Endodermal cell (in vitro differentiated cells): ENCODE measurements around the gene LRP8. TPM values are rescaled to one million over a fixed set of nuclear protein-coding genes. Genes with fewer than 3 reads are reported as not detected.

Experiments
- DNase-seq: peaks from one replicate; pipeline ENCODE4 v3.0.0-alpha.2; 2017
- H3K27ac ChIP-seq: 2 replicates; pipeline ENCODE4 v1.5.1; 2013; ENCODE audit warnings: mild to moderate bottlenecking, low read depth, low read length, moderate library complexity
- H3K27me3 ChIP-seq: 2 replicates; pipeline ENCODE4 v1.6.1; 2013; ENCODE audit warnings: mild to moderate bottlenecking, low read length, moderate library complexity; ENCODE audit not compliant: insufficient read depth, control insufficient read depth, poor library complexity, severe bottlenecking
- H3K36me3 ChIP-seq: 2 replicates; pipeline ENCODE4 v1.7.0; 2013; ENCODE audit warnings: mild to moderate bottlenecking, low read length, moderate library complexity; ENCODE audit not compliant: control insufficient read depth, insufficient read depth
- H3K4me1 ChIP-seq: one replicate; pipeline ENCODE4 v1.7.0; 2013; ENCODE audit warnings: low read length; ENCODE audit not compliant: control insufficient read depth, insufficient read depth
- H3K4me3 ChIP-seq: 2 replicates; pipeline ENCODE4 v1.5.1; 2013; ENCODE audit warnings: mild to moderate bottlenecking, low read length, moderate library complexity
- H3K9ac ChIP-seq: 2 replicates; pipeline ENCODE4 v1.6.1; 2013; ENCODE audit warnings: mild to moderate bottlenecking, low read length, moderate library complexity; ENCODE audit not compliant: poor library complexity, severe bottlenecking; ENCODE audit errors: extremely low read depth
- H3K9me3 ChIP-seq: 2 replicates; pipeline ENCODE4 v1.6.1; 2013; ENCODE audit warnings: mild to moderate bottlenecking, low read length, moderate library complexity; ENCODE audit not compliant: control insufficient read depth
- H3K27ac Mint-ChIP-seq: 2 replicates; pipeline ENCODE4 v1.8.0; 2020; ENCODE audit warnings: mixed read lengths
- H3K27me3 Mint-ChIP-seq: 2 replicates; pipeline ENCODE4 v1.8.0; 2021; ENCODE audit warnings: mild to moderate bottlenecking, mixed read lengths; ENCODE audit not compliant: insufficient read depth
- H3K36me3 Mint-ChIP-seq: 2 replicates; pipeline ENCODE4 v1.8.0; 2020; ENCODE audit warnings: low read depth, mixed read lengths
- H3K4me1 Mint-ChIP-seq: 2 replicates; pipeline ENCODE4 v1.8.0; 2020; ENCODE audit warnings: mixed read lengths
- H3K4me3 Mint-ChIP-seq: 2 replicates; pipeline ENCODE4 v1.8.0; 2020; ENCODE audit warnings: mild to moderate bottlenecking, moderate library complexity, mixed read lengths
- H3K9me3 Mint-ChIP-seq: 2 replicates; pipeline ENCODE4 v1.8.0; 2020; ENCODE audit warnings: mild to moderate bottlenecking, mixed read lengths
- CTCF ChIP-seq: fragments of 200-600 bp; sonication (generic); conservative IDR thresholded peaks from 2 replicates; pipeline ENCODE4 v1.5.0; 2021; ENCODE audit warnings: antibody characterized with exemption, mild to moderate bottlenecking
- WGBS, 2 experiments: methylation state at CpG; one replicate each; pipeline versions ENCODE4 v1.1.5 to v1.1.7; 2013; ENCODE audit warnings: missing lambda C conversion rate in 2 of 2, mixed read lengths in 1 of 2; ENCODE audit not compliant: insufficient coverage in 1 of 2, insufficient read length in 1 of 2; 5-methylcytosine and 5-hydroxymethylcytosine counted together
- total RNA-seq, 2 donors: library from RNA; stranded (reverse); fragmentation: NEBNext Ultra II Directional in 1 of 2; extraction: Animal tissue kit (Norgen Biotek cat#: 25700) in 1 of 2; gene quantifications; 2 replicates in 1 of 2; 3 replicates in 1 of 2; pipeline ENCODE4 v1.2.1, GENCODE V29; 2021

The LRP8 gene
- total RNA-seq, 2 donors from 2014 or later = 29.1 to 39.6 TPM

DNA sequence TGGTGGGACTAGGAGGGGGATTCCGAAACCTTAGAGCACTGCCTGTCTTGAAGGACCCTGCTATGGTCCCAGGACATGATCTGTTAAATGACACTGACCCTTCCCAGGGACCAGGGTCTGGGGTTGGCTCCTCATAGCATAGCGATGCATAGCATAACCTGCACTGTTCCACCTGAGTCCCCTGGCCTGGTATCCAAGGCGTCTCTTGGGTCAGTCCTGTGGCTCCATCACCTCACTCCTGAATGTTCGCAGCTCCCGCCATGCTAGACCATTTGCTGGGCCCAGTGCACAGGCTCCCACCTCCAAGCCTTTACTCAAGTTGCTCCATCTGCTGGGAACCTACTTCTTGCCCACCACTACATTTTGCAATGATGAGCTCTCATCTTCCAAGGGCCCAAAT lies 50.5 kb downstream of the LRP8 start:
- no peaks in the 10 kb centered on the region for H3K4me1 Mint-ChIP-seq
- H3K36me3 Mint-ChIP-seq = peaks cover 46% of the 10 kb centered on the region
- Histone ChIP-seq H3K27me3 (no peaks in the 10 kb centered on the region), H3K4me3 (no peak overlapping the region), H3K27ac (no peak overlapping the region), H3K9me3 (no peaks in the 10 kb centered on the region), H3K4me1 (no peaks in the 10 kb centered on the region), H3K9ac (no peak overlapping the region), H3K36me3 (peaks cover 16% of the 10 kb centered on the region)
- no peak overlapping the region for H3K4me3 Mint-ChIP-seq
- no peak for DNase-seq
- no peaks in the 10 kb centered on the region for H3K27me3 Mint-ChIP-seq
- H3K9me3 Mint-ChIP-seq = no peaks in the 10 kb centered on the region
- H3K27ac Mint-ChIP-seq = no peak overlapping the region
- no peak for TF ChIP-seq CTCF
- WGBS, 2 experiments = 94 to 96% methylated on average over 4 to 5 of the region's 5 CpGs

GRCh38 chr1:53276902-53277281 lies 51.0 kb downstream of the LRP8 start:
- Mint-ChIP-seq H3K27ac (no peak overlapping the region), H3K27me3 (no peaks in the 10 kb centered on the region), H3K4me1 (no peaks in the 10 kb centered on the region), H3K4me3 (no peak overlapping the region), H3K36me3 (peaks cover 47% of the 10 kb centered on the region), H3K9me3 (no peaks in the 10 kb centered on the region)
- H3K4me1 ChIP-seq = no peaks in the 10 kb centered on the region
- no peak overlapping the region for H3K9ac ChIP-seq
- H3K27me3 ChIP-seq = no peaks in the 10 kb centered on the region
- no peak overlapping the region for H3K4me3 ChIP-seq
- H3K36me3 ChIP-seq = peaks cover 16% of the 10 kb centered on the region
- no peak for DNase-seq
- 95 to 96% methylated on average over 20 to 46 of the region's 46 CpGs for WGBS, 2 experiments
- no peak overlapping the region for H3K27ac ChIP-seq
- TF ChIP-seq CTCF = no peak
- H3K9me3 ChIP-seq = no peaks in the 10 kb centered on the region

DNA sequence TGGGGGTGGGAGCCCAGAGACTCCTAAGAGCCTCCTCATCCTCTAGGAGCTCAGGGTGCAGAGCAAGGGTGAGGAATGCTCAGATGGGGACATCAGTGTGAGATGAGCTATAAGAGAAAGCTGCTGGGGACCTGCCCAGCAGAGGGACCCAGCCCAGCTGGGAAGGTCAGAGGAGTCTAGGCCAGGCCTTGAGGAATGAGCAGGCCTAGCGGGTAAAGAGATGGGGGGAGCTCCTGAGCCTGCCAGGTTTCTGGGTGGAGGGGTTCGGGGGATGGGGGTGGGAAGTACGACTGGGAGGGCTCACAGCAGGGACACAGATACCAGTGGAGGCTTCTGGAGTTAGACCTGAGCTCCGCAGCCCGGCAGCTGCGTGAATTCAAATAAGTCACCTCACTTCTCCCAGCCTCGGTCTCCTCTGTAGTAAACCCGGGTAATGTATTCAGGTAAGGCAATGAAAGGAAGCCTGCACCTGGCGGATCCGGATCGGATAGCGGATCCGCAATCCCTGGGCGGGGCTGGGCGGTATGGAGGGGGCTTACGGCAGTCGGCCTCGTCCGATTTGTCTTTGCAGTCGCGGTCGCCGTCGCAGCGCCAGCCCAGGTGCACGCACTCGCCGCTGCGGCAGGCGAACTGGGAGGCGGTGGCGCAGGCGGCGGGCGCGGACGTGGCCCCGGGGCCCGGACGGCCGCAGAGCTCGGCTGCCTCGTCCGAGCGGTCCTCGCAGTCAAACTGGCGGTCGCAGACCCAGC lies 51.5 kb downstream of the LRP8 start:
- no peaks in the 10 kb centered on the region for H3K27me3 ChIP-seq
- H3K4me3 ChIP-seq = no peak overlapping the region
- peaks cover 47% of the 10 kb centered on the region for H3K36me3 Mint-ChIP-seq
- no peak for DNase-seq
- no peak overlapping the region for H3K4me3 Mint-ChIP-seq
- no peak for TF ChIP-seq CTCF
- no peak overlapping the region for H3K9ac ChIP-seq
- WGBS, 2 experiments = 97% methylated on average over 34 to 48 of the region's 48 CpGs
- peaks cover 20% of the 10 kb centered on the region for H3K36me3 ChIP-seq
- H3K27ac ChIP-seq = no peak overlapping the region
- no peak overlapping the region for H3K27ac Mint-ChIP-seq
- H3K4me1 Mint-ChIP-seq = no peaks in the 10 kb centered on the region
- H3K9me3 ChIP-seq = no peaks in the 10 kb centered on the region
- no peaks in the 10 kb centered on the region for H3K9me3 Mint-ChIP-seq
- no peaks in the 10 kb centered on the region for H3K27me3 Mint-ChIP-seq
- no peaks in the 10 kb centered on the region for H3K4me1 ChIP-seq
